ENCODE data around the gene ONECUT3.

Gene ONECUT3

GRCh38 chr19:1754018-1754635, 821 bp downstream of the ONECUT3 start:
- H3K27ac ChIP-seq (ENCODE audit: low read depth, low read length), result no peak overlapping the region
- peaks cover 9% of the 10 kb centered on the region for H3K9me3 ChIP-seq (ENCODE audit: insufficient read depth, low read depth, low read length)

GRCh38 chr19:1754636-1755466, 1.5 kb downstream of the ONECUT3 start:
- no peak overlapping the region for H2AFZ ChIP-seq (ENCODE audit: insufficient read depth, low read length, poor library complexity)
- H2BK120ac ChIP-seq (ENCODE audit: insufficient read depth, low read length, poor library complexity), result no peak overlapping the region
- WGBS (ENCODE audit: extremely low coverage, insufficient coverage, insufficient read length), result no CpG with 5 or more reads among the region's 80 CpGs
- H3K27me3 ChIP-seq (ENCODE audit: insufficient read depth, low read length), result peaks cover 95% of the 10 kb centered on the region
- H3K27ac ChIP-seq (ENCODE audit: low read depth, low read length), result no peak overlapping the region
- H3K9ac ChIP-seq (ENCODE audit: low read length), result no peak overlapping the region
- H3K4me3 ChIP-seq (ENCODE audit: low read depth, low read length), result no peak overlapping the region
- H3K23ac ChIP-seq (ENCODE audit: low read length), result no peak overlapping the region
- no peak overlapping the region for H2AK5ac ChIP-seq (ENCODE audit: low read length)
- H3K79me2 ChIP-seq (ENCODE audit: control insufficient read depth, insufficient read depth, low read length, poor library complexity), result no peaks in the 10 kb centered on the region
- no peak overlapping the region for H3K18ac ChIP-seq (ENCODE audit: low read length)
- H3K9me3 ChIP-seq (ENCODE audit: insufficient read depth, low read depth, low read length), result peaks cover 9% of the 10 kb centered on the region
- no peak overlapping the region for H3K4ac ChIP-seq (ENCODE audit: low read depth, low read length)
- DNase-seq, result peak in 1 of 2 donors; percentile 17
- H2BK5ac ChIP-seq (ENCODE audit: low read depth, low read length, poor library complexity), result no peak overlapping the region
- H4K91ac ChIP-seq (ENCODE audit: low read depth, low read length), result no peak overlapping the region
- H3K79me1 ChIP-seq (ENCODE audit: low read length), result no peaks in the 10 kb centered on the region
- H3K4me2 ChIP-seq (ENCODE audit: low read length), result no peak overlapping the region
- H4K12ac ChIP-seq (ENCODE audit: low read depth, low read length), result no peak overlapping the region
- no peaks in the 10 kb centered on the region for H3K4me1 ChIP-seq (ENCODE audit: control insufficient read depth in 1 of 2, insufficient read depth in 2 of 2, low read length in 2 of 2)
- no peaks in the 10 kb centered on the region for H3K36me3 ChIP-seq (ENCODE audit: control insufficient read depth in 1 of 2, insufficient read depth in 2 of 2, low read length in 2 of 2)
- no peak overlapping the region for H2BK12ac ChIP-seq (ENCODE audit: low read length)
- H3K14ac ChIP-seq (ENCODE audit: low read length), result no peak overlapping the region
- no peak overlapping the region for H4K8ac ChIP-seq (ENCODE audit: low read depth, low read length)

More at GRCh38 chr19:1754018-1754635, 821 bp downstream of the ONECUT3 start:
- Histone ChIP-seq H3K27me3 (ENCODE audit: insufficient read depth, low read length) (peaks cover 95% of the 10 kb centered on the region), H3K18ac (ENCODE audit: low read length) (no peak overlapping the region), H4K8ac (ENCODE audit: low read depth, low read length) (no peak overlapping the region), H3K79me1 (ENCODE audit: low read length) (no peaks in the 10 kb centered on the region), H2AFZ (ENCODE audit: insufficient read depth, low read length, poor library complexity) (no peak overlapping the region), H3K4me1 (ENCODE audit: control insufficient read depth in 1 of 2, insufficient read depth in 2 of 2, low read length in 2 of 2) (no peaks in the 10 kb centered on the region), H2BK5ac (ENCODE audit: low read depth, low read length, poor library complexity) (no peak overlapping the region), H2AK5ac (ENCODE audit: low read length) (no peak overlapping the region), H2BK12ac (ENCODE audit: low read length) (no peak overlapping the region), H3K4me2 (ENCODE audit: low read length) (no peak overlapping the region), H4K91ac (ENCODE audit: low read depth, low read length) (no peak overlapping the region), H3K4me3 (ENCODE audit: low read depth, low read length) (no peak overlapping the region), H3K4ac (ENCODE audit: low read depth, low read length) (no peak overlapping the region), H3K36me3 (ENCODE audit: control insufficient read depth in 1 of 2, insufficient read depth in 2 of 2, low read length in 2 of 2) (no peaks in the 10 kb centered on the region), H3K79me2 (ENCODE audit: control insufficient read depth, insufficient read depth, low read length, poor library complexity) (no peaks in the 10 kb centered on the region), H3K23ac (ENCODE audit: low read length) (no peak overlapping the region), H3K14ac (ENCODE audit: low read length) (no peak overlapping the region), H3K9ac (ENCODE audit: low read length) (no peak overlapping the region), H4K12ac (ENCODE audit: low read depth, low read length) (no peak overlapping the region), H2BK120ac (ENCODE audit: insufficient read depth, low read length, poor library complexity) (no peak overlapping the region)
- no peak for DNase-seq
- no CpG with 5 or more reads among the region's 105 CpGs for WGBS (ENCODE audit: extremely low coverage, insufficient coverage, insufficient read length)

- H2BK12ac ChIP-seq (ENCODE audit: low read length), result no peak overlapping the region
- no peak overlapping the region for H3K4me3 ChIP-seq (ENCODE audit: low read depth, low read length)
- H3K18ac ChIP-seq (ENCODE audit: low read length), result no peak overlapping the region
- peaks cover 95% of the 10 kb centered on the region for H3K27me3 ChIP-seq (ENCODE audit: insufficient read depth, low read length)
- no peak overlapping the region for H4K12ac ChIP-seq (ENCODE audit: low read depth, low read length)
- H3K79me2 ChIP-seq (ENCODE audit: control insufficient read depth, insufficient read depth, low read length, poor library complexity), result no peaks in the 10 kb centered on the region
- H3K36me3 ChIP-seq (ENCODE audit: control insufficient read depth in 1 of 2, insufficient read depth in 2 of 2, low read length in 2 of 2), result no peaks in the 10 kb centered on the region
- no peaks in the 10 kb centered on the region for H3K4me1 ChIP-seq (ENCODE audit: control insufficient read depth in 1 of 2, insufficient read depth in 2 of 2, low read length in 2 of 2)
- H3K4ac ChIP-seq (ENCODE audit: low read depth, low read length), result no peak overlapping the region
- H3K9me3 ChIP-seq (ENCODE audit: insufficient read depth, low read depth, low read length), result peaks cover 13% of the 10 kb centered on the region
- no peak overlapping the region for H3K23ac ChIP-seq (ENCODE audit: low read length)
- H3K4me2 ChIP-seq (ENCODE audit: low read length), result no peak overlapping the region
- H3K14ac ChIP-seq (ENCODE audit: low read length), result no peak overlapping the region
- no peak overlapping the region for H2BK120ac ChIP-seq (ENCODE audit: insufficient read depth, low read length, poor library complexity)
- H4K8ac ChIP-seq (ENCODE audit: low read depth, low read length), result no peak overlapping the region
- H3K9ac ChIP-seq (ENCODE audit: low read length), result peak overlapping the region; percentile 56
- no CpG with 5 or more reads among the region's 43 CpGs for WGBS (ENCODE audit: extremely low coverage, insufficient coverage, insufficient read length)
- DNase-seq, result no peak
- H2AFZ ChIP-seq (ENCODE audit: insufficient read depth, low read length, poor library complexity), result no peak overlapping the region
- no peak overlapping the region for H4K91ac ChIP-seq (ENCODE audit: low read depth, low read length)
- H2BK5ac ChIP-seq (ENCODE audit: low read depth, low read length, poor library complexity), result no peak overlapping the region
- H2AK5ac ChIP-seq (ENCODE audit: low read length), result no peak overlapping the region
- no peak overlapping the region for H3K27ac ChIP-seq (ENCODE audit: low read depth, low read length)
- no peaks in the 10 kb centered on the region for H3K79me1 ChIP-seq (ENCODE audit: low read length)
Measured at GRCh38 chr19:1755467-1756171, 2.3 kb downstream of the ONECUT3 start.

GRCh38 chr19:1756264-1756663, 3.0 kb downstream of the ONECUT3 start:
- no peak overlapping the region for H3K18ac ChIP-seq (ENCODE audit: low read length)
- H3K14ac ChIP-seq (ENCODE audit: low read length), result no peak overlapping the region
- peaks cover 94% of the 10 kb centered on the region for H3K27me3 ChIP-seq (ENCODE audit: insufficient read depth, low read length)
- peak overlapping the region; percentile 52 for H3K4me3 ChIP-seq (ENCODE audit: low read depth, low read length)
- no peak overlapping the region for H3K23ac ChIP-seq (ENCODE audit: low read length)
- H3K4me2 ChIP-seq (ENCODE audit: low read length), result no peak overlapping the region
- no peak overlapping the region for H3K4ac ChIP-seq (ENCODE audit: low read depth, low read length)
- H3K9me3 ChIP-seq (ENCODE audit: insufficient read depth, low read depth, low read length), result peaks cover 13% of the 10 kb centered on the region
- no peak overlapping the region for H2BK5ac ChIP-seq (ENCODE audit: low read depth, low read length, poor library complexity)
- no peak for DNase-seq
- H3K4me1 ChIP-seq (ENCODE audit: control insufficient read depth in 1 of 2, insufficient read depth in 2 of 2, low read length in 2 of 2), result no peaks in the 10 kb centered on the region
- H3K9ac ChIP-seq (ENCODE audit: low read length), result no peak overlapping the region
- no peak overlapping the region for H3K27ac ChIP-seq (ENCODE audit: low read depth, low read length)
- H3K79me2 ChIP-seq (ENCODE audit: control insufficient read depth, insufficient read depth, low read length, poor library complexity), result no peaks in the 10 kb centered on the region
- no peak overlapping the region for H2BK12ac ChIP-seq (ENCODE audit: low read length)
- H4K12ac ChIP-seq (ENCODE audit: low read depth, low read length), result no peak overlapping the region
- no CpG with 5 or more reads among the region's 20 CpGs for WGBS (ENCODE audit: extremely low coverage, insufficient coverage, insufficient read length)
- H4K91ac ChIP-seq (ENCODE audit: low read depth, low read length), result no peak overlapping the region
- H2AFZ ChIP-seq (ENCODE audit: insufficient read depth, low read length, poor library complexity), result no peak overlapping the region
- H2BK120ac ChIP-seq (ENCODE audit: insufficient read depth, low read length, poor library complexity), result no peak overlapping the region
- H3K79me1 ChIP-seq (ENCODE audit: low read length), result no peaks in the 10 kb centered on the region
- H2AK5ac ChIP-seq (ENCODE audit: low read length), result no peak overlapping the region
- no peaks in the 10 kb centered on the region for H3K36me3 ChIP-seq (ENCODE audit: control insufficient read depth in 1 of 2, insufficient read depth in 2 of 2, low read length in 2 of 2)
- no peak overlapping the region for H4K8ac ChIP-seq (ENCODE audit: low read depth, low read length)

All from trophoblast cell (in vitro differentiated cells and primary cell).